ENCODE data around the gene CEACAM18. TPM values are rescaled to one million over a fixed set of nuclear protein-coding genes. Genes with fewer than 3 reads are reported as not detected.

Gene CEACAM18
- total and polyA plus RNA-seq, 2 of the 8 experiments (the other 6 are each of a cell fraction or from before 2014, with no cell fraction given) = not detected

DNA sequence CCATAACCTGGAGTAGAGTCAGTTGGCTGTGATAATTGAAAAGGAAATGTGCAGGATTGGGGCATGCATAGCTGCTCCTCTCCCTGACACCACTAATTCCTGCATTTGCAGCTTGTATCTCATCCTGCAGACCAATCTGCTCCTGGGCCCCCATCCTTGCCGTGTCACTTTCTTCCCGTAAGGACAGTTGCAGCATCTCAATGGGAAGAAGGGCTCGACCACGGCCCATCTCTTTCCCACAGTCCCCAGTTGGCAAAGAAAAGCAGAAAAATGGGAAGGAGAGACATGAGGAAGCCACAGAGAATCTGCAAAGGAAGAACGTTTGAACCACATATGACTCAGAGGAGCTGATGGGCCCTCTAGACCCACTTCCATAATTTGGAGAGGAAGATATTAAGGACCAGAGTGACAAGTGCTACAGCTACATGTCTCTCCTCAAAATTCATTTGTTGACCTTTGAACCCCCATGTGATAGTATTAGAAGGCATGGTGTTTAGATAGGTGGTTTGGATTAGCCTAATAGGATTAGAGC lies 25.0 kb downstream of the CEACAM18 start:
- no peak overlapping the region for H3K4ac ChIP-seq (replicated peaks; ENCODE audit: insufficient read length, low read depth, low read length)
- WGBS, 2 experiments (ENCODE audit: extremely low coverage in 1 of 2, insufficient coverage in 1 of 2, insufficient read length in 1 of 2, insufficient replicate concordance in 2 of 2, low coverage in 1 of 2, low lambda C conversion rate in 2 of 2, missing lambda C conversion rate in 1 of 2) = 81% methylated on average over 5 of the region's 5 CpGs; no CpG with 5 or more reads in 1 of the 2 experiments
- no peaks in the 10 kb centered on the region for H3K79me1 ChIP-seq (ENCODE audit: low read depth, low read length)
- no peaks in the 10 kb centered on the region for H3K4me1 ChIP-seq (replicated peaks in 1 of 4; ENCODE audit: control insufficient read depth in 3 of 4, insufficient read depth in 4 of 4, low read length in 3 of 4)
- no peak overlapping the region for H3K27ac ChIP-seq (ENCODE audit: low read depth, low read length)
- FAIRE-seq = no peak
- H4K5ac ChIP-seq (ENCODE audit: insufficient read length, low read depth, low read length) = no peak overlapping the region
- H3K27me3 ChIP-seq (replicated peaks in 1 of 4; ENCODE audit: control insufficient read depth in 3 of 4, extremely low read depth in 1 of 4, insufficient read depth in 3 of 4, low read length in 3 of 4) = no peaks in the 10 kb centered on the region
- TF ChIP-seq SAP30 (IDR thresholded peaks at IDR 0.05; ENCODE audit: insufficient read depth, insufficient replicate concordance, low read length) = no peak
- TF ChIP-seq TAF7 (optimal IDR thresholded peaks at IDR 0.05; ENCODE audit: borderline replicate concordance, low read depth, low read length) = no peak
- no peak for TF ChIP-seq FOSL1 (IDR thresholded peaks at IDR 0.05; ENCODE audit: insufficient read depth, low read depth, low read length)
- TF ChIP-seq RXRA (IDR thresholded peaks at IDR 0.05; ENCODE audit: insufficient read depth, low read depth, low read length) = no peak
- no peak overlapping the region for H3K9ac ChIP-seq (replicated peaks in 1 of 4; ENCODE audit: extremely low read depth in 1 of 4, low read depth in 3 of 4, low read length in 3 of 4)
- no peak overlapping the region for H2BK20ac ChIP-seq (ENCODE audit: low read length)
- CTCF ChIA-PET (ENCODE audit: partially characterized antibody) = interaction anchor here (1.1 kb wide), 1 partner anchor 14 kb away, joined by 3 read pairs; no protein-coding TSS in a partner anchor
- H3K36me3 ChIP-seq (ENCODE audit: control insufficient read depth in 2 of 4, insufficient read depth in 4 of 4, low read length in 3 of 4) = no peaks in the 10 kb centered on the region
- no peak overlapping the region for H2AFZ ChIP-seq (ENCODE audit: low read length)
- no peak overlapping the region for H3K4me3 ChIP-seq (ENCODE audit: extremely low read depth in 1 of 4, insufficient read depth in 2 of 4, low read depth in 3 of 4, low read length in 4 of 4)
- no peak overlapping the region for H2BK5ac ChIP-seq (ENCODE audit: low read depth, low read length)
- no peak overlapping the region for H2AK5ac ChIP-seq (ENCODE audit: low read depth, low read length)
- H3K23me2 ChIP-seq (ENCODE audit: low read depth, low read length) = no peaks in the 10 kb centered on the region
- POLR2A ChIA-PET (ENCODE audit: partially characterized antibody) = no interaction called here
- no peak overlapping the region for H3K23ac ChIP-seq (ENCODE audit: insufficient read length)
- no peaks in the 10 kb centered on the region for H4K20me1 ChIP-seq (replicated peaks in 1 of 2; ENCODE audit: control insufficient read depth in 1 of 2, insufficient read depth in 2 of 2, low read length in 2 of 2)
- H4K91ac ChIP-seq (replicated peaks; ENCODE audit: insufficient read length, low read length) = no peak overlapping the region
- no peak for DNase-seq (ENCODE audit: low read depth in 1 of 2, low spot score in 2 of 2)
- H3K56ac ChIP-seq (replicated peaks; ENCODE audit: insufficient read length, low read depth, low read length) = no peak overlapping the region
- no peak overlapping the region for H2BK12ac ChIP-seq (ENCODE audit: low read depth, low read length)
- no peak overlapping the region for H2BK15ac ChIP-seq (ENCODE audit: low read length)
- H4K8ac ChIP-seq (ENCODE audit: extremely low read depth, insufficient read depth, low read length) = no peak overlapping the region
- H2BK120ac ChIP-seq (replicated peaks; ENCODE audit: low read depth, low read length) = no peak overlapping the region
- no peak overlapping the region for H3K18ac ChIP-seq (ENCODE audit: extremely low read depth, low read length)
- peaks cover 67 to 85% of the 10 kb centered on the region in 2 experiments for H3K9me3 ChIP-seq (ENCODE audit: insufficient read depth in 2 of 2, low read depth in 1 of 2, low read length in 1 of 2)
- H3K14ac ChIP-seq (ENCODE audit: insufficient read length) = no peak overlapping the region
- no peak overlapping the region for H3K4me2 ChIP-seq (ENCODE audit: insufficient read depth in 1 of 2, low read depth in 2 of 2, low read length in 2 of 2)
- no peaks in the 10 kb centered on the region for H3K79me2 ChIP-seq (ENCODE audit: control insufficient read depth in 1 of 2, insufficient read depth in 2 of 2, low read length in 2 of 2)

Data from H1 (cell line).